Esophagus mucosa (tissue), 1 donor: ENCODE data around the gene FHIT. TPM values are rescaled to one million over a fixed set of nuclear protein-coding genes. Genes with fewer than 3 reads are reported as not detected.

Experiments used
- ATAC-seq: fragments of 200-7000 bp; cut with Tn5 transposase; one replicate; pipeline ENCODE4 v1.9.1; 2020
- total RNA-seq: library from RNA; stranded (reverse); gene quantifications from one replicate; pipeline ENCODE4 v1.2.4, GENCODE V29; 2023
- donor health status: DM: yes; HTN: yes; CAD: no.

FHIT gene
- total RNA-seq, 1 donor from 2014 or later: 10.5 TPM

- ATAC-seq: no peak
Measured at GRCh38 chr3:60149501-60149900, 1101.8 kb downstream of the FHIT start.

- no peak for ATAC-seq
Measured at GRCh38 chr3:60147249-60147950, 1103.9 kb downstream of the FHIT start.

GRCh38 chr3:60146121-60146520, 1105.1 kb downstream of the FHIT start:
- no peak for ATAC-seq

GRCh38 chr3:60144071-60144470, 1107.2 kb downstream of the FHIT start:
- ATAC-seq: no peak

GRCh38 chr3:60142009-60142408, 1109.2 kb downstream of the FHIT start:
- ATAC-seq: no peak

- ATAC-seq: no peak
Measured at GRCh38 chr3:60140160-60140559, 1111.1 kb downstream of the FHIT start.

- ATAC-seq: no peak
Measured at GRCh38 chr3:60136601-60137000, 1114.7 kb downstream of the FHIT start.

GRCh38 chr3:60135474-60135873, 1115.8 kb downstream of the FHIT start:
- no peak for ATAC-seq

GRCh38 chr3:60133269-60134162, 1117.7 kb downstream of the FHIT start:
- ATAC-seq: no peak

GRCh38 chr3:60131618-60132017, 1119.6 kb downstream of the FHIT start:
- ATAC-seq: no peak

GRCh38 chr3:60126511-60127304, 1124.5 kb downstream of the FHIT start:
- ATAC-seq: no peak

GRCh38 chr3:60125686-60126085, 1125.6 kb downstream of the FHIT start:
- no peak for ATAC-seq

- no peak for ATAC-seq
Measured at GRCh38 chr3:60120245-60120644, 1131.0 kb downstream of the FHIT start.

GRCh38 chr3:60114191-60114590, 1137.1 kb downstream of the FHIT start:
- ATAC-seq: no peak

GRCh38 chr3:60107275-60107674, 1144.0 kb downstream of the FHIT start:
- no peak for ATAC-seq

- ATAC-seq: no peak
Measured at GRCh38 chr3:60102154-60102553, 1149.1 kb downstream of the FHIT start.

- no peak for ATAC-seq
Measured at GRCh38 chr3:60101621-60102020, 1149.6 kb downstream of the FHIT start.

GRCh38 chr3:60096403-60096802, 1154.8 kb downstream of the FHIT start:
- ATAC-seq: no peak

GRCh38 chr3:60095930-60096329, 1155.3 kb downstream of the FHIT start:
- ATAC-seq: no peak

- ATAC-seq: no peak
Measured at GRCh38 chr3:60095516-60095915, 1155.7 kb downstream of the FHIT start.

GRCh38 chr3:60094392-60094947, 1156.8 kb downstream of the FHIT start:
- no peak for ATAC-seq

- ATAC-seq: no peak
Measured at GRCh38 chr3:60090548-60090947, 1160.7 kb downstream of the FHIT start.

- peak; percentile 53 for ATAC-seq
Measured at GRCh38 chr3:60086811-60087210, 1164.4 kb downstream of the FHIT start.
